Stimulated activated naive CD4-positive, alpha-beta T cell treated with Interleukin-2 at 50 U/mL for 16 hours (primary cell): ENCODE measurements around the gene MUC12.
"Not testable (repeated sequence)": the region's sequence is repeated elsewhere in the genome, so short reads cannot be mapped to it uniquely, and the experiment has no call there.

Source experiments
- DNase-seq: peaks from one replicate; lab custom pipeline; 2025; lab: John Stamatoyannopoulos, UW

MUC12 gene

GRCh38 chr7:100957832-100958421 is 11.4 kb upstream of the MUC12 start:
- DNase-seq, result no peak

- DNase-seq, result no peak
These were observed 9.5 kb upstream of the MUC12 start for GRCh38 chr7:100959894-100960293.

GRCh38 chr7:100962537-100962936 is 6.8 kb upstream of the MUC12 start:
- DNase-seq, result no peak

- no peak for DNase-seq
These were observed 6.0 kb upstream of the MUC12 start for GRCh38 chr7:100963386-100963785.

- DNase-seq, result no peak
These were observed 5.5 kb upstream of the MUC12 start for GRCh38 chr7:100963874-100964273.

DNA sequence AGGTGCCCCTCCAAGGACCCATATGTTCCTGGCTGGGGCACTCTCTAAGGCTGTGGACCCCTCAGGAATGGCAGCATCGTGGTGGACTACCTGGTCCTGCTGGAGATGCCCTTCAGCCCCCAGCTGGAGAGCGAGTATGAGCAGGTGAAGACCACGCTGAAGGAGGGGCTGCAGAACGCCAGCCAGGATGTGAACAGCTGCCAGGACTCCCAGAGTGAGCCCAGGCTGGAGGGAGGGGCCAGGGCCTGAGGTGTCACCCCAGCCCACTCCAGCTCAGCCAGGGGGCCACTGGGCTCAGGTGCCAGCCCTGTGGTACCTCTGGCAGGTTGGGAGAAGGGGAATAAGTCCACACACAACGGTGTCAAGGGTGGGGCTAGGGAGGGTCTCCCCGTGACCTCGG is 4.7 kb upstream of the MUC12 start:
- no peak for DNase-seq

- no peak for DNase-seq
These were observed 4.2 kb upstream of the MUC12 start for GRCh38 chr7:100965045-100965722.

DNA sequence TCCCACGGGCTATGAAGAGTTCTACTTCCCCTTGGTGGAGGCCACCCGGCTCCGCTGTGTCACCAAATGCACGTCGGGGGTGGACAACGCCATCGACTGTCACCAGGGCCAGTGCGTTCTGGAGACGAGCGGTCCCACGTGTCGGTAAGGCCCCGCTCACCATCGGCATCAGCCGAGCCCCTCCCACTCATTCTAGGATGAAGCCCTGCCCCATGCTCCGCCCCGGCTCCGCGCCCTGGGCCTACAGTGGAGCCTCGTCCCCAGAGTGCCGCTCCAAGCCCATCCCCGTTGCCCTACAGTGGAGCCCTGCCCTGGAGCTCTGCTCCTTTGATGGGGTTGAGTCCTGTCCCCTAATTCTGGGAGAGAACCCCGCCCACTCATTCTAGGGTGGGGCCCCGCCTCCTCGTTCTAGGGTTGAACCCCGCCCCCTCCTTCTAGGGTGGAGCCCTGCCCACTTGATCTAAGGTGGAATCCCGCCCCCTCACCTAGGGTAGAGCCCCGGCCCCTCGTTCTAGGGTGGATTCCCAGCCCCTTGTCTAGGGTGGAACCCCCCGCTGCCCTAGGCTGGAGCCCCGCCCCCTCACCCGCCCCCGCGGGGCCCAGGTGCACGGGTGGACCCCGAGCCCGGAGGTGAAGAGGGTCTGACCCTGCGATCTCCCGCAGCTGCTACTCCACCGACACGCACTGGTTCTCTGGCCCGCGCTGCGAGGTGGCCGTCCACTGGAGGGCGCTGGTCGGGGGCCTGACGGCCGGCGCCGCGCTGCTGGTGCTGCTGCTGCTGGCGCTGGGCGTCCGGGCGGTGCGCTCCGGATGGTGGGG is 3.4 kb upstream of the MUC12 start:
- no peak for DNase-seq

DNA sequence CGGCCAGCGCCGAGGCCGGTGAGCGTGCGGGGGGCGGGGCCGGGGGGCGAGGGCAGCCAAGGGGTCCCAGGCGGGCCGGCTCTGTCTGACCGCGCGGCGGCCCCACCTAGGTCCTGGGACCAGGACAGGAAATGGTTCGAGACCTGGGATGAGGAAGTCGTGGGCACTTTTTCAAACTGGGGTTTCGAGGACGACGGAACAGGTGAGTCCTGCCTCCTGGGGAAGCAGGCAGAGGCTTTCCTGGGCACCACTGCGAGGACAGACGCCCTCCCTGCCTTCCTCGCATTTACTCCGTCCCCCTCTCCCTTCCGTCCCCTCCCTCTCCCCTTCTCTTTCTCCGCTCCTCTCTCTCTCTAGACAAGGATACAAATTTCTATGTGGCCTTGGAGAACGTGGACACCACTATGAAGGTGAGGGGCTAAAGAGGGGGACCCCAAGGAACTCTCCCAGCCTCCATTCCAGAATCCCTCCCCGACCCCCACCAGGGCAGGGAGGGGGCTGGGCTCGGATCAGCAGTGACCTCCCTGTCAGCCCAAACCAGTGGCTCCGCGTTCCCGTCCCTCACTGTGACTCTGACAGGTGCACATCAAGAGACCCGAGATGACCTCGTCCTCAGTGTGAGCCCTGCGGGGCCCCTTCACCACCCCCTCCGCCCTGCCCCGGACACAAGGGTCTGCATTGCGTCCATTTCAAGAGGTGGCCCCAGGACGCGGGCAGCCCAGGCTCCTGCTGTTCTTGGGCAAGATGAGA is 2.6 kb upstream of the MUC12 start:
- DNase-seq, result no peak

- no peak for DNase-seq
These were observed 2.0 kb upstream of the MUC12 start for GRCh38 chr7:100967292-100967863.

DNA sequence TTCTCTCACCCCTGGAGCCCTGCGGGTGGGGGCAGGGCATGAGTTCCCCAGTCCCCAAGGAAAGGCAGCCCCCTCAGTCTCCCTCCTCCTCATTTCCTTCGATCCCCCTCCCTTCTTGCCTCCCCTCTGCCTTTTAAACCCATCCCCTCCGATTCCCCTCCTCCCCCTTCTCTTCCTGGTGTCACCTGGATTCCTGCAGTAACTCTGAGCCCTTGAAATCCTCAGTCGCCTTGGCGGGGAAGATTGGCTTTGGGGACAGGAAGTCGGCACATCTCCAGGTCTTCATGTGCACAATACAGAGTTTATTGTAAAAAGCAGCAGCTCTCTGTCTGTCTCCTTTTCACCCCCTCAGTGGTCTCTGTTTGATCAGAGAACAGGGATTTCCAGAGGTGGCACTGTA is 1.3 kb upstream of the MUC12 start:
- DNase-seq, result no peak

- DNase-seq, result no peak
These were observed 715 bp upstream of the MUC12 start for GRCh38 chr7:100968650-100969049.

- DNase-seq, result no peak
These were observed 2.0 kb downstream of the MUC12 start for GRCh38 chr7:100971111-100972001.

- no peak for DNase-seq
These were observed 2.6 kb downstream of the MUC12 start for GRCh38 chr7:100972002-100972347.

GRCh38 chr7:100974021-100974420 is 4.7 kb downstream of the MUC12 start:
- DNase-seq, result no peak

DNA sequence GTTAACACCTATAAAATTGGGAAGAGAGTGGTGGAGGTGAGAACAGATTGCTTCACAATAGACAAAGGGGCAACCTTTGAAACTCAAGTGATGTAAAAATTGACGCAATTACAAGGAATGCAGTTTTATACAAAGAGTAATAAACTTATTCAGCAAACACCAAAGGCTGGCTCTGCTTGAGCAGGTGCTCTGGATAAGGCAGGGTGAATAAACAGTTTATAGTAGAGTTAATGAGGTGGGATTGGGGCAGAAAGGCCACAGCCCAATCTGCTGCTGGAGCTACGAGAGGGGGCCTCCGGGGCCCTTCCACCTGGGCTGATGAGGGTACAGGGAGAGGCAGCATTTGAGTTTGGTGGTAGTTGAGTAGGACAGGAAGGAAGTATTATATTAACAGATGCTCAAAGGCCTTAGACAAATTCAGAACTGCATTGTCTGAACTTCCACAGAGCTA is 6.0 kb downstream of the MUC12 start:
- DNase-seq, result no peak

GRCh38 chr7:100978300-100978699 is 8.9 kb downstream of the MUC12 start:
- no peak for DNase-seq

GRCh38 chr7:100983451-100984187 is 14.3 kb downstream of the MUC12 start:
- no peak for DNase-seq

DNA sequence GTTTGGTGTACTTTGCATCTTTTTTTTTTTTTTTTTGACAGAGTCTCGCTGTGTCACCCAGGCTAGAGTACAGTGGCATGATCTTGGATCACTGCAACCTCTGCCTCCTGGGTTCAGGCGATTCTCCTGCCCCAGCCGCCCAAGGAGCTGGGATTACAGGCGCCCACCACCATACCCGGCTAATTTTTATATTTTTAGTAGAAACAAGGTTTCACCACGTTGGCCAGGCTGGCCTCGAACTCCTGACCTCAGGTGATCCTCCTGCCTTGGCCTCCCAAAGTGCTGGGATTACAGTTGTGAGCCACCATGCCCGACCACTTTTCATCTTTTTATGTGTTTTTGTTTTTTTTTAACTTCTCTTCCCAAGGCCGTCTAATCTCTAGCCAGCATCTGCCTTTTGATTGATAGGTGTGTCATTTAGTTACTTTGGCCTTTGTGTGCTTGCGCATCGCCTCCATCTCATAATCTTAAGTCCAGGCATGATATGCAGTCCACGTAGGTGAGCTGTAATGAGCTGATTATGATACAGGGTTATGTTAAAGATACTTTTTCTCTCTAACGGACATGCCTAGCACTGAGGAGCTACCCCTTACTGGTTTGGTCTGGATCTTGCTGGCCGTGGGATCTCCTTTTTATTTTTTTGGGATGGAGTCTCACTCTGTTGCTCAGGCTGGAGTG is 15.0 kb downstream of the MUC12 start:
- not testable (repeated sequence) for DNase-seq
